Measurements from ENCODE around the gene PXDN.

DNA sequence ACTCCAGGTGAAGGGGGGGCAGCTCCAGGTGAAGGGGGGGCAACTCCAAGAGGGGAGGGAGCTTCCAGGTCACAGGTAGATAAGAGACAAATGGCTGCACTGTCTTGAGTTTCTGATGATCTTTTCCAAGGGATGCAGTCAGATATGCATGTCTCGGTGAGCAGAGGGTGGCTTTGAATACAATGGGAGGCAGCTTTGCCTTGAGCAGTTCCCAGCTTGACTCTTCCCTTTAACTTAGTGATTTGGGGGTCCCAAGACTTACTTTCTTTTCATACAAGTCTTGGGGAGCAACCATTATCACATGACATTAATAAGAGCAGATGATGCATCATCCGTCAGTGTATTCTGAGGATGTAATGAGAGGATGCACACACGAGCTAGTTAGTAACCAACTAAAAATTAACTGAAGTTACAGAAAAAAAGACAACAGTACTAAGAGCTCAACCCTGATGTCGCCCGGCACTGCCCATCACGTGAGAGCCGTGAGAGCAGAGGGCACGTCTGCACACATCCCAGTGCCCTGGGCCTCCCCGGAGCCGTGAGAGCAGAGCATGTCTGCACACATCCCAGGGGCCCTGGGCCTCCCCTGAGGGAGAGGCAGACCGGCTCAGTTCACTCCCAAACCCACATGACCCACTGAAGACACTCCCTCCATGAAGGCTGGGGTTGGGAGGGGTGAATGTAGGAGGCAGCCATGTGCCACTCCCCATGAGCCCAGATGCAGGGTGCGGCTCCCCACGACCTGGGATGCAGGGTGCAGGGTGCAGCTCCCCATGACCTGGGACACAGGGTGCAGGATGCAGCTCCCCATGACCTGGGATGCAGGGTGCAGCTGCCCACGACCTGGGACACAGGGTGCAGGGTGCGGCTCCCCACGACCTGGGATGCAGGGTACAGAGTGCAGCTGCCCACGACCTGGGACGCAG, 39.4 kb downstream of the PXDN start:
- TF ChIP-seq, protein P1, sequence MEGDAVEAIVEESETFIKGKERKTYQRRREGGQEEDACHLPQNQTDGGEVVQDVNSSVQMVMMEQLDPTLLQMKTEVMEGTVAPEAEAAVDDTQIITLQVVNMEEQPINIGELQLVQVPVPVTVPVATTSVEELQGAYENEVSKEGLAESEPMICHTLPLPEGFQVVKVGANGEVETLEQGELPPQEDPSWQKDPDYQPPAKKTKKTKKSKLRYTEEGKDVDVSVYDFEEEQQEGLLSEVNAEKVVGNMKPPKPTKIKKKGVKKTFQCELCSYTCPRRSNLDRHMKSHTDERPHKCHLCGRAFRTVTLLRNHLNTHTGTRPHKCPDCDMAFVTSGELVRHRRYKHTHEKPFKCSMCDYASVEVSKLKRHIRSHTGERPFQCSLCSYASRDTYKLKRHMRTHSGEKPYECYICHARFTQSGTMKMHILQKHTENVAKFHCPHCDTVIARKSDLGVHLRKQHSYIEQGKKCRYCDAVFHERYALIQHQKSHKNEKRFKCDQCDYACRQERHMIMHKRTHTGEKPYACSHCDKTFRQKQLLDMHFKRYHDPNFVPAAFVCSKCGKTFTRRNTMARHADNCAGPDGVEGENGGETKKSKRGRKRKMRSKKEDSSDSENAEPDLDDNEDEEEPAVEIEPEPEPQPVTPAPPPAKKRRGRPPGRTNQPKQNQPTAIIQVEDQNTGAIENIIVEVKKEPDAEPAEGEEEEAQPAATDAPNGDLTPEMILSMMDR (IDR thresholded peaks at IDR 0.05) = no peak
- no peak for TF ChIP-seq EZH2 (IDR thresholded peaks at IDR 0.05; ENCODE audit: borderline replicate concordance, insufficient read depth, low read depth, low read length, poor library complexity, severe bottlenecking)
